ENCODE results near the gene RBM34.

GRCh38 chr1:235133086-235133485, 28.0 kb downstream of the RBM34 start:
- no peak for TF ChIP-seq CTCF (IDR thresholded peaks at IDR 0.05)
- no peak for TF ChIP-seq POLR2A (IDR thresholded peaks at IDR 0.05)

Data from right lobe of liver (tissue), 4 donors.